ENCODE data around the gene AGO1.

- no peak for TF ChIP-seq POLR2AphosphoS5 (IDR thresholded peaks at IDR 0.05; ENCODE audit: low read depth, low read length)
- no peak for TF ChIP-seq CEBPZ (IDR thresholded peaks at IDR 0.05; ENCODE audit: low read length)
- no peak for TF ChIP-seq RAD51 (IDR thresholded peaks at IDR 0.05; ENCODE audit: borderline replicate concordance)
Measured at GRCh38 chr1:35914717-35915116, 31.7 kb downstream of the AGO1 start.
